Suprapubic skin (tissue), 4 donors: Measurements from ENCODE around the gene FOXK2.

Experiments used
- EP300 ChIP-seq: sonication (generic); formaldehyde crosslinking; IDR thresholded peaks from one replicate; pipeline ENCODE4 v1.6.1; 2017; ENCODE audit warnings: antibody characterized with exemption
- POLR2A ChIP-seq, 2 donors: fragments of 450-650 bp; IDR thresholded peaks; one replicate each; pipeline ENCODE4 v1.6.1; 2017; ENCODE audit warnings: antibody characterized with exemption in 2 of 2, mild to moderate bottlenecking in 2 of 2, moderate library complexity in 2 of 2
- POLR2AphosphoS5 ChIP-seq, 3 donors: sonication (generic); formaldehyde crosslinking; IDR thresholded peaks; one replicate each; pipeline ENCODE4 v1.6.1; 2017; ENCODE audit warnings: antibody characterized with exemption in 3 of 3
- TF ChIP-seq, protein P1 (sequence below), 2 donors: fragments of 200-600 bp in 1 of 2; fragments of 450-650 bp in 1 of 2; sonication (generic) in 1 of 2; IDR thresholded peaks; one replicate each; pipeline ENCODE4 v1.5.1; 2016 to 2019; ENCODE audit warnings: antibody characterized with exemption in 2 of 2, mild to moderate bottlenecking in 1 of 2, moderate library complexity in 1 of 2

DNA sequence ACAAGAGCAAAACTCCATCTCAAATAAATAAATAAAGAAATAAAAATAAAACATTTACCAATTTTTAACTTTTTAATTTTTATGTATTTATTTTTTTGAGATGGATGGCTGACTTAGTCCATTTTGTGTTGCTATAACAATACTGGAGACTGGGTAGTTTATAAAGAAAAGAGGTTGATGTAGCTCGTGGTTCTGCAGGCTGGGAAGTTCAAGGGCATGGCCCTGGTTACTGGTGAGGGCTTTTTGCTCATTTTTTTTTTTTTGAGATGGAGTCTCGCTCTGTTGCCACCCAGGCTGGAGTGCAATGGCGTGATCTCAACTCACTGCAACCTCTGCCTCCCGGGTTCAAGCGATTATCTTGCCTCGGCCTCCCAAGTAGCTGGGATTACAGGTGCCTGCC is 14.2 kb upstream of the FOXK2 start:
- TF ChIP-seq, protein P1, sequence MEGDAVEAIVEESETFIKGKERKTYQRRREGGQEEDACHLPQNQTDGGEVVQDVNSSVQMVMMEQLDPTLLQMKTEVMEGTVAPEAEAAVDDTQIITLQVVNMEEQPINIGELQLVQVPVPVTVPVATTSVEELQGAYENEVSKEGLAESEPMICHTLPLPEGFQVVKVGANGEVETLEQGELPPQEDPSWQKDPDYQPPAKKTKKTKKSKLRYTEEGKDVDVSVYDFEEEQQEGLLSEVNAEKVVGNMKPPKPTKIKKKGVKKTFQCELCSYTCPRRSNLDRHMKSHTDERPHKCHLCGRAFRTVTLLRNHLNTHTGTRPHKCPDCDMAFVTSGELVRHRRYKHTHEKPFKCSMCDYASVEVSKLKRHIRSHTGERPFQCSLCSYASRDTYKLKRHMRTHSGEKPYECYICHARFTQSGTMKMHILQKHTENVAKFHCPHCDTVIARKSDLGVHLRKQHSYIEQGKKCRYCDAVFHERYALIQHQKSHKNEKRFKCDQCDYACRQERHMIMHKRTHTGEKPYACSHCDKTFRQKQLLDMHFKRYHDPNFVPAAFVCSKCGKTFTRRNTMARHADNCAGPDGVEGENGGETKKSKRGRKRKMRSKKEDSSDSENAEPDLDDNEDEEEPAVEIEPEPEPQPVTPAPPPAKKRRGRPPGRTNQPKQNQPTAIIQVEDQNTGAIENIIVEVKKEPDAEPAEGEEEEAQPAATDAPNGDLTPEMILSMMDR (IDR thresholded peaks at IDR 0.05): no peak
- TF ChIP-seq POLR2A (IDR thresholded peaks at IDR 0.05) (no peak), POLR2AphosphoS5 (IDR thresholded peaks at IDR 0.05) (no peak), EP300 (no peak)
